Gastrocnemius medialis (tissue), 4 donors: ENCODE results near the gene CDPF1. TPM values are rescaled to one million over a fixed set of nuclear protein-coding genes. Genes with fewer than 3 reads are reported as not detected.

Experiments
- ATAC-seq, 2 donors: fragments of 150-250 bp; one replicate each; pipeline ENCODE4 v1.9.1; 2016
- DNase-seq, 2 donors: peaks; one replicate each; pipeline ENCODE4 v3.0.0-alpha.2; 2019
- H3K27ac ChIP-seq, 4 donors: fragments of 200-600 bp; sonication (generic); 1 replicate in 1 of 4; 2 replicates in 3 of 4; pipeline ENCODE4 v1.5.1; 2016 to 2018; ENCODE audit warnings: mild to moderate bottlenecking in 2 of 4, moderate library complexity in 1 of 4
- H3K27me3 ChIP-seq, 3 donors: fragments of 200-600 bp; sonication (generic) in 2 of 3; 1 replicate in 1 of 3; 2 replicates in 2 of 3; pipeline versions ENCODE4 v1.5.1 to v1.6.0; 2016 to 2019; ENCODE audit warnings: mild to moderate bottlenecking in 1 of 3, moderate library complexity in 1 of 3
- H3K36me3 ChIP-seq, 2 donors: fragments of 200-600 bp; sonication (generic) in 1 of 2; one replicate each; pipeline ENCODE4 v1.5.1; 2017 to 2018
- H3K4me1 ChIP-seq, 2 donors: fragments of 200-600 bp; sonication (generic) in 1 of 2; one replicate each; pipeline ENCODE4 v1.5.1; 2016 to 2017; ENCODE audit warnings: mild to moderate bottlenecking in 2 of 2
- H3K4me3 ChIP-seq, 4 donors: fragments of 200-600 bp; sonication (generic) in 3 of 4; 1 replicate in 1 of 4; 2 replicates in 3 of 4; pipeline ENCODE4 v1.5.1; 2016 to 2019; ENCODE audit warnings: mild to moderate bottlenecking in 2 of 4
- H3K9me3 ChIP-seq, 3 donors: fragments of 200-600 bp; sonication (generic) in 2 of 3; 1 replicate in 1 of 3; 2 replicates in 2 of 3; pipeline ENCODE4 v1.5.1; 2016 to 2019
- CTCF ChIP-seq, 5 experiments: fragments of 450-650 bp in 3 of 5; fragments of 200-600 bp in 2 of 5; sonication (generic) in 2 of 5; IDR thresholded peaks in 4 of 5; conservative IDR thresholded peaks in 1 of 5; 1 replicate in 4 of 5; 2 replicates in 1 of 5; pipeline ENCODE4 v1.5.1; 2016 to 2019; ENCODE audit warnings: antibody characterized with exemption in 5 of 5, mild to moderate bottlenecking in 3 of 5, moderate library complexity in 3 of 5
- POLR2A ChIP-seq, 2 donors: fragments of 450-650 bp; IDR thresholded peaks; one replicate each; pipeline ENCODE4 v1.6.1; 2017; ENCODE audit warnings: antibody characterized with exemption in 2 of 2, mild to moderate bottlenecking in 2 of 2, moderate library complexity in 2 of 2
- in situ Hi-C, 4 donors: fragments of 200-750 bp; cut with MboI; loops; one replicate each; pipeline versions ENCODE4 v1.15.0 to v1.8.0; 2017; ENCODE audit warnings: low sequenced_read_pairs in 4 of 4
- intact Hi-C: fragments of 100-400 bp; cut with DNase I; formaldehyde crosslinking; loops from one replicate; pipeline ENCODE4 v1.15.1; 2023; ENCODE audit warnings: low total_unique reads
- total RNA-seq, 4 donors: library from RNA; depleted of rRNA; stranded (reverse); fragments of >200 nt; gene quantifications; one replicate each; pipeline versions ENCODE4 v1.1.0 to v1.2.3, GENCODE V29; 2016

CDPF1 gene
- total RNA-seq, 4 donors from 2014 or later = 6.3 to 18.8 (median 12.5) TPM

GRCh38 chr22:46219636-46220035 is 30.5 kb downstream of the CDPF1 start:
- intact Hi-C loops (no loop called here), in situ Hi-C loops (no loop called here)
- no peak for DNase-seq
- peaks cover 0 to 70% of the 10 kb centered on the region in 2 donors for H3K36me3 ChIP-seq
- H3K27me3 ChIP-seq = no peaks in the 10 kb centered on the region
- no peak for TF ChIP-seq CTCF (IDR thresholded peaks at IDR 0.05 in 4 of 5, conservative IDR thresholded peaks at IDR 0.05 in 1 of 5)
- no peak for TF ChIP-seq POLR2A (IDR thresholded peaks at IDR 0.05)
- no peaks in the 10 kb centered on the region for H3K9me3 ChIP-seq
- no peak overlapping the region for H3K27ac ChIP-seq
- no peak overlapping the region for H3K4me3 ChIP-seq
- ATAC-seq = no peak
- no peaks in the 10 kb centered on the region for H3K4me1 ChIP-seq

GRCh38 chr22:46214616-46215015 is 35.5 kb downstream of the CDPF1 start:
- no peak for ATAC-seq
- H3K27me3 ChIP-seq = no peaks in the 10 kb centered on the region
- H3K4me1 ChIP-seq = no peaks in the 10 kb centered on the region
- no peak overlapping the region for H3K27ac ChIP-seq
- H3K9me3 ChIP-seq = no peaks in the 10 kb centered on the region
- intact Hi-C loops = no loop called here
- no peak for DNase-seq
- in situ Hi-C loops = no loop called here
- peaks cover 0 to 40% of the 10 kb centered on the region in 2 donors for H3K36me3 ChIP-seq
- TF ChIP-seq POLR2A (IDR thresholded peaks at IDR 0.05) = no peak
- no peak for TF ChIP-seq CTCF (IDR thresholded peaks at IDR 0.05 in 4 of 5, conservative IDR thresholded peaks at IDR 0.05 in 1 of 5)
- no peak overlapping the region for H3K4me3 ChIP-seq

- intact Hi-C loops (no loop called here), in situ Hi-C loops (no loop called here)
- no peak overlapping the region for H3K4me3 ChIP-seq
- ATAC-seq = no peak
- peaks cover 0 to 38% of the 10 kb centered on the region in 2 donors for H3K36me3 ChIP-seq
- no peak for DNase-seq
- H3K9me3 ChIP-seq = peaks cover 0 to 3% (median 0%) of the 10 kb centered on the region in 3 donors
- TF ChIP-seq POLR2A (IDR thresholded peaks at IDR 0.05) = no peak
- TF ChIP-seq CTCF (IDR thresholded peaks at IDR 0.05 in 4 of 5, conservative IDR thresholded peaks at IDR 0.05 in 1 of 5) = no peak
- H3K27ac ChIP-seq = no peak overlapping the region
- H3K27me3 ChIP-seq = no peaks in the 10 kb centered on the region
- H3K4me1 ChIP-seq = no peaks in the 10 kb centered on the region
These were observed 35.9 kb downstream of the CDPF1 start for GRCh38 chr22:46214149-46214548.

GRCh38 chr22:46213052-46213451 is 37.0 kb downstream of the CDPF1 start:
- intact Hi-C loops (no loop called here), in situ Hi-C loops (no loop called here)
- ATAC-seq (no peak), DNase-seq (no peak)
- H3K9me3 ChIP-seq = peaks cover 0 to 3% (median 0%) of the 10 kb centered on the region in 3 donors
- peaks cover 0 to 31% of the 10 kb centered on the region in 2 donors for H3K36me3 ChIP-seq
- no peak overlapping the region for H3K27ac ChIP-seq
- H3K4me3 ChIP-seq = no peak overlapping the region
- no peaks in the 10 kb centered on the region for H3K4me1 ChIP-seq
- TF ChIP-seq CTCF (IDR thresholded peaks at IDR 0.05 in 4 of 5, conservative IDR thresholded peaks at IDR 0.05 in 1 of 5) = no peak
- no peak for TF ChIP-seq POLR2A (IDR thresholded peaks at IDR 0.05)
- no peaks in the 10 kb centered on the region for H3K27me3 ChIP-seq

- no peak for DNase-seq
- TF ChIP-seq POLR2A (IDR thresholded peaks at IDR 0.05) (no peak), CTCF (IDR thresholded peaks at IDR 0.05 in 4 of 5, conservative IDR thresholded peaks at IDR 0.05 in 1 of 5) (no peak)
- Histone ChIP-seq H3K9me3 (peaks cover 0 to 3% (median 0%) of the 10 kb centered on the region in 3 donors), H3K4me3 (no peak overlapping the region), H3K36me3 (peaks cover 0 to 30% of the 10 kb centered on the region in 2 donors), H3K27me3 (no peaks in the 10 kb centered on the region), H3K27ac (no peak overlapping the region), H3K4me1 (no peaks in the 10 kb centered on the region)
- in situ Hi-C loops = no loop called here
- intact Hi-C loops = no loop called here
- no peak for ATAC-seq
These were observed 37.9 kb downstream of the CDPF1 start for GRCh38 chr22:46212195-46212594.
